HepG2 (cell line): ENCODE results near the gene STK32C. TPM values are rescaled to one million over a fixed set of nuclear protein-coding genes. Genes with fewer than 3 reads are reported as not detected.

Experiments
- ATAC-seq: fragments of 200-7000 bp; cut with Tn5 transposase; 3 replicates; pipeline ENCODE4 v1.9.1; 2020; ENCODE audit warnings: mild to moderate bottlenecking, moderate library complexity
- BruUV-seq: library from RNA; stranded (reverse); fragments of 400-500 nt; replicated peaks from 2 replicates; lab custom pipeline; 2021; lab: Mats Ljungman, UMichigan
- CTCF ChIA-PET: fragments of 300-600 bp; formaldehyde crosslinking; extraction: SDS; loops from one replicate; lab custom pipeline; 2021; ENCODE audit warnings: low total read pairs, inconsistent platforms, low intra/inter-chr PET ratio; lab: Yijun Ruan, JAX
- POLR2A ChIA-PET: fragments of 350-600 bp; sonication (Branson Sonifier 250); formaldehyde crosslinking; loops from one replicate; lab custom pipeline; 2020; ENCODE audit warnings: antibody characterized with exemption, inconsistent platforms; lab: Yijun Ruan, JAX
- DNase-seq: peaks from one replicate; pipeline ENCODE4 v3.0.0-alpha.2; 2015; ENCODE audit warnings: low spot score
- FAIRE-seq: peaks from 3 replicates; lab custom pipeline; 2011; peaks lifted over from hg19 to GRCh38; lab: Jason Lieb, UNC
- H2AFZ ChIP-seq: one replicate; pipeline ENCODE4 v1.6.1; 2011; ENCODE audit warnings: low read length, inconsistent platforms
- H3K27ac ChIP-seq: fragments of 300-600 bp; 3 replicates; pipeline ENCODE4 v1.8.0; 2011; ENCODE audit warnings: mixed run types, mild to moderate bottlenecking, mixed read lengths, low read length, inconsistent platforms; ENCODE audit not compliant: insufficient read depth; ENCODE audit errors: extremely low read length
- H3K27me3 ChIP-seq, 2 experiments: fragments of 200-600 bp in 1 of 2; 2 replicates in 1 of 2; 3 replicates in 1 of 2; pipeline versions ENCODE4 v1.6.0 to v1.8.0; 2011; ENCODE audit warnings: low read length in 2 of 2, mild to moderate bottlenecking in 2 of 2, moderate library complexity in 2 of 2, inconsistent platforms in 1 of 2; ENCODE audit not compliant: insufficient read depth in 2 of 2, control insufficient read depth in 1 of 2
- H3K36me3 ChIP-seq, 2 experiments: fragments of 200-600 bp in 1 of 2; replicated peaks in 1 of 2; 2 replicates in 1 of 2; 3 replicates in 1 of 2; pipeline versions ENCODE4 v1.5.1 to v1.8.0; 2011; ENCODE audit warnings: low read length in 2 of 2, inconsistent platforms in 1 of 2; ENCODE audit not compliant: insufficient read depth in 2 of 2, control insufficient read depth in 1 of 2
- H3K4me1 ChIP-seq: 2 replicates; pipeline ENCODE4 v1.5.1; 2012; ENCODE audit warnings: low read length, inconsistent platforms; ENCODE audit not compliant: insufficient read depth
- H3K4me2 ChIP-seq: 2 replicates; pipeline ENCODE4 v1.6.0; 2011; ENCODE audit warnings: low read depth, low read length, inconsistent platforms
- H3K4me3 ChIP-seq, 3 experiments: fragments of 200-600 bp in 1 of 3; sonication (generic), shearing (Covaris generic) in 1 of 3; replicated peaks in 1 of 3; 2 replicates each; pipeline ENCODE4 v1.5.1; 2011 to 2016; ENCODE audit warnings: low read length in 3 of 3, inconsistent platforms in 2 of 3, low read depth in 2 of 3, mild to moderate bottlenecking in 2 of 3, control low read depth in 1 of 3, mixed read lengths in 1 of 3; ENCODE audit not compliant: insufficient read depth in 1 of 3
- H3K79me2 ChIP-seq: one replicate; pipeline ENCODE4 v1.6.1; 2011; ENCODE audit warnings: low read length, inconsistent platforms; ENCODE audit not compliant: insufficient read depth
- H3K9ac ChIP-seq: 2 replicates; pipeline ENCODE4 v1.6.0; 2011; ENCODE audit warnings: mild to moderate bottlenecking, low read depth, low read length, inconsistent platforms; ENCODE audit not compliant: insufficient read depth
- H3K9me3 ChIP-seq: 2 replicates; pipeline ENCODE4 v1.5.1; 2012; ENCODE audit warnings: mild to moderate bottlenecking, low read length
- H4K20me1 ChIP-seq: 2 replicates; pipeline ENCODE4 v1.6.0; 2011; ENCODE audit warnings: inconsistent platforms, mild to moderate bottlenecking, low read length, moderate library complexity; ENCODE audit not compliant: insufficient read depth
- FOXC1 ChIP-seq: sonication (generic); formaldehyde crosslinking; IDR thresholded peaks from 2 replicates; pipeline ENCODE4 v1.8.0; 2022; ENCODE audit warnings: mild to moderate bottlenecking, missing genetic modification reagents, borderline replicate concordance
- HNF4A ChIP-seq: sonication (generic); formaldehyde crosslinking; IDR thresholded peaks from 2 replicates; pipeline ENCODE4 v1.4.0; 2020; ENCODE audit warnings: missing genetic modification reagents
- ISL2 ChIP-seq: sonication (generic); formaldehyde crosslinking; IDR thresholded peaks from 2 replicates; pipeline ENCODE4 v1.5.0; 2020; ENCODE audit warnings: missing genetic modification reagents
- ONECUT2 ChIP-seq: sonication (generic); formaldehyde crosslinking; IDR thresholded peaks from 2 replicates; pipeline ENCODE4 v1.4.0; 2020; ENCODE audit warnings: missing genetic modification reagents
- RBAK ChIP-seq: sonication (generic); formaldehyde crosslinking; IDR thresholded peaks from 2 replicates; pipeline ENCODE4 v1.5.1; 2020; ENCODE audit warnings: mild to moderate bottlenecking, missing genetic modification reagents
- RXRA ChIP-seq: sonication (generic); formaldehyde crosslinking; IDR thresholded peaks from 2 replicates; pipeline ENCODE4 v1.5.1; 2020; ENCODE audit warnings: missing genetic modification reagents
- SAP130 ChIP-seq: IDR thresholded peaks from 2 replicates; pipeline ENCODE4 v1.6.1; 2016; ENCODE audit warnings: low read depth
- SMC3 ChIP-seq: IDR thresholded peaks from 2 replicates; pipeline ENCODE4 v1.6.1; 2011; ENCODE audit warnings: low read length, improper control_type of control experiment
- U2AF2 ChIP-seq: fragments of 200-400 bp; formaldehyde crosslinking; IDR thresholded peaks from 2 replicates; pipeline ENCODE4 v1.6.1; 2017; ENCODE audit warnings: low read depth, mild to moderate bottlenecking, low read length
- WGBS: methylation state at CpG from one replicate; pipeline ENCODE4 v1.1.6; 2017; ENCODE audit warnings: low lambda C conversion rate; 5-methylcytosine and 5-hydroxymethylcytosine counted together
- in situ Hi-C: cut with HindIII; loops from 2 replicates; pipeline ENCODE4 v1.10.0; 2017; ENCODE audit warnings: low pct_unique_long_range_greater_than_20kb; ENCODE audit not compliant: extremely low pct_ligation_motif_present
- intact Hi-C: fragments of 100-400 bp; cut with micrococcal nuclease; formaldehyde crosslinking; loops from one replicate; pipeline ENCODE4 v1.10.0; 2022; ENCODE audit not compliant: unreplicated experiment
- polyA plus RNA-seq, 8 experiments: library from polyadenylated mRNA; depleted of rRNA in 3 of 8; stranded (reverse) in 7 of 8; unstranded in 1 of 8; fragments of >200 nt; fragmentation: Illumina TruSeq in 4 of 8; extraction: Trizol in 4 of 8; gene quantifications; 2 replicates each; pipeline versions ENCODE4 v1.2.1 to v1.2.3, GENCODE V29; 2011 to 2016; ENCODE audit warnings: low read depth in 4 of 8, missing spikeins in 1 of 8, mixed read lengths in 1 of 8; ENCODE audit not compliant: insufficient read depth in 1 of 8
- total RNA-seq, 5 experiments: library from RNA; depleted of rRNA; stranded (reverse); fragments of >200 nt; fragmentation: Illumina TruSeq; extraction: Trizol; gene quantifications; 2 replicates each; pipeline ENCODE4 v1.2.3, GENCODE V29; 2016; ENCODE audit warnings: low read depth in 1 of 5
- TF ChIP-seq, protein P1 (sequence below): fragments of 450-650 bp; IDR thresholded peaks from 2 replicates; pipeline ENCODE4 v1.6.1; 2017
- TF ChIP-seq, protein P2 (sequence below): sonication (generic); formaldehyde crosslinking; IDR thresholded peaks from 2 replicates; pipeline ENCODE4 v1.8.1; 2023; ENCODE audit warnings: mild to moderate bottlenecking, inconsistent platforms, moderate library complexity, missing genetic modification reagents, borderline replicate concordance

STK32C gene
- total and polyA plus RNA-seq, 2 of the 13 experiments (the other 11 are each of a cell fraction or from before 2014, with no cell fraction given), result 10.9 to 19.4 TPM

DNA sequence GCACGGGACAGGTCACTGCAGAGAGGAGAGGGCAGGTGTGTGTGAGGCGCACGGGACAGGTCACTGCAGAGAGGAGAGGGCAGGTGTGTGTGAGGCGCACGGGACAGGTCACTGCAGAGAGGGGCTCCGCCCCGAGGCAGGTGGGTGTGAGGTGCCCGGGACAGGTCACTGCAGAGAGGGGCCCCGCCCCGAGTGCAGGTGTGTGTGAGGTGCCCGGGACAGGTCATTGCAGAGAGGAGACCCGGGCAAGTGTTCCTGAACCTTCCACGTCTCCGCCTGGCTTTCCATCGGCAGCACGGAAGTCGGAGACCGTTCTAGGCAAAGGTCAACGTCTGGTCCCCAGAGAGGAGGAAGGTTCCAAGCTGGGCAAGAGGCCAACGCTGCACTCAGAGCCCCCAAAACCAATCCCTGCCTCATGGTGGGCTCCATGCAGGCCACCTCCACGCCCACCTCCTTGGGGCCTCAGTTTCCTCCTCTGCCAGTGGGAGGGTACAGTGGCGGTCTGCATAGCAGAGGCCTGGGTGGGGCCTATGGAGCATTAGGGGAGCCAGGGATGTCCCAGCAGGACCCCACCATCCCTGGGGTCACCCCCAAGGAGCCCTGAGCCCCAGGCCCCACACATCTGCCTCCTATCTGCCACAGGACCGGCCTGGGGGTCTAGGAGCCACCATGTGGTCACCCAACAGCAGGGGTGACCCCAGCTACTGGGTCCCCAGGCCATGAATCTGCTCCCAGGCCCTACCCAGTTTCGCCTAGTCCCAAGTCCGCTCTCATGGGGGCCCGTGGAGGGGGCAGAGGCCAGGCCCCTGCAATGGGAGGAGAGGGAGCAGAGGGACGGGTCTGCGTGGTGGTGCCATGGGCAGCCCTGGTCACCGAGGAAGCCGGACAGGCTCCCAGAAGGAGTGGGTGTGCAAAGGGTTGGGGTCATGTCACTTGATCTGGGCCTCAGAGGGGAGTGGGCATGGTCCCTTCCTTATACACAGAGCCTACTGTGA is 57.0 kb downstream of the STK32C start:
- FAIRE-seq (no peak), DNase-seq (no peak), ATAC-seq (peak; percentile 26)
- no peaks in the 10 kb centered on the region for H4K20me1 ChIP-seq
- in situ Hi-C loops, result no loop called here
- ChIA-PET POLR2A (no interaction called here), CTCF (no interaction called here)
- no peaks in the 10 kb centered on the region for H3K9me3 ChIP-seq
- peaks cover 42% of the 10 kb centered on the region for H3K4me1 ChIP-seq
- peak overlapping the region; percentile 47 for H3K4me2 ChIP-seq
- no peaks in the 10 kb centered on the region for H3K79me2 ChIP-seq
- H3K4me3 ChIP-seq, result peak overlapping the region in 1 of 3 experiments; percentile 47; a peak in 1 of 6 replicates
- no peaks in the 10 kb centered on the region for H3K36me3 ChIP-seq
- BruUV-seq, result no TSS peak
- 23% methylated on average over 3 of the region's 30 CpGs for WGBS
- H3K9ac ChIP-seq, result no peak overlapping the region
- intact Hi-C loops, result no loop called here
- peak overlapping the region; percentile 41 for H3K27ac ChIP-seq
- no peaks in the 10 kb centered on the region for H3K27me3 ChIP-seq
- TF ChIP-seq RBAK (CRISPR knock-in tag) (no peak), ONECUT2 (CRISPR knock-in tag) (no peak), HNF4A (CRISPR knock-in tag) (peak; percentile 12; the same call in 1 of the 2 replicates), SAP130 (CRISPR knock-in tag) (no peak), SMC3 (no peak), ISL2 (CRISPR knock-in tag) (no peak), U2AF2 (no peak), RXRA (0 out of 2 replicates have a peak, but pooled peaks have one; percentile 13), FOXC1 (CRISPR knock-in tag) (0 out of 2 replicates have a peak, but pooled peaks have one; percentile 54)
- TF ChIP-seq, protein P1, sequence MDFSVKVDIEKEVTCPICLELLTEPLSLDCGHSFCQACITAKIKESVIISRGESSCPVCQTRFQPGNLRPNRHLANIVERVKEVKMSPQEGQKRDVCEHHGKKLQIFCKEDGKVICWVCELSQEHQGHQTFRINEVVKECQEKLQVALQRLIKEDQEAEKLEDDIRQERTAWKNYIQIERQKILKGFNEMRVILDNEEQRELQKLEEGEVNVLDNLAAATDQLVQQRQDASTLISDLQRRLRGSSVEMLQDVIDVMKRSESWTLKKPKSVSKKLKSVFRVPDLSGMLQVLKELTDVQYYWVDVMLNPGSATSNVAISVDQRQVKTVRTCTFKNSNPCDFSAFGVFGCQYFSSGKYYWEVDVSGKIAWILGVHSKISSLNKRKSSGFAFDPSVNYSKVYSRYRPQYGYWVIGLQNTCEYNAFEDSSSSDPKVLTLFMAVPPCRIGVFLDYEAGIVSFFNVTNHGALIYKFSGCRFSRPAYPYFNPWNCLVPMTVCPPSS, result no peak
- TF ChIP-seq, protein P2, sequence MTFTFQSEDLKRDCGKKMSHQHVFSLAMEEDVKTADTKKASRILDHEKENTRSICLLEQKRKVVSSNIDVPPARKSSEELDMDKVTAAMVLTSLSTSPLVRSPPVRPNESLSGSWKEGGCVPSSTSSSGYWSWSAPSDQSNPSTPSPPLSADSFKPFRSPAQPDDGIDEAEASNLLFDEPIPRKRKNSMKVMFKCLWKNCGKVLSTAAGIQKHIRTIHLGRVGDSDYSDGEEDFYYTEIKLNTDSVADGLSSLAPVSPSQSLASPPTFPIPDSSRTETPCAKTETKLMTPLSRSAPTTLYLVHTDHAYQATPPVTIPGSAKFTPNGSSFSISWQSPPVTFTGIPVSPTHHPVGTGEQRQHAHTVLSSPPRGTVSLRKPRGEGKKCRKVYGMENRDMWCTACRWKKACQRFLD, result no peak
- H2AFZ ChIP-seq, result no peak overlapping the region
